ENCODE measurements around the gene TRPM2.

The TRPM2 gene

DNA sequence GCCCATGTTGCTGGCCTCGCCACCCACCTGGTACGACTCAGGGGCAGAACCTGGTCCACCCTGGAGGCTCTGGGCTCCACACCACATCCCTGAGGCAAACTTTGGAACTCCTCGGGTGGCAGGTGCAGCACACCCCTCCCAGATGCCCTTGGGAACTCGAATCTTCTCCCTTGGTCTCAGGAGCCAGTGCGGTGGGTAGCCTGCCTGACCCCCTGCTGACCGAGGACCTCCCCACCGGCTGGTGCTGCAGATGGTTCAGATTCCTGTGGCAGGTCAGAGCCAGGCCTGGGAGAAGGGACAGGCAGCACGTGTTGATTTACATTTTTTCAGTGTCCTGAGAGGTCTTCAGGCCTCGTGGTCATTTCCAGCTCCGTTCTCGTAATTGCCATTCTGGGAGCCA is 7.9 kb upstream of the TRPM2 start:
- no peak for DNase-seq (ENCODE audit: low read depth)
- TF ChIP-seq, protein P1, sequence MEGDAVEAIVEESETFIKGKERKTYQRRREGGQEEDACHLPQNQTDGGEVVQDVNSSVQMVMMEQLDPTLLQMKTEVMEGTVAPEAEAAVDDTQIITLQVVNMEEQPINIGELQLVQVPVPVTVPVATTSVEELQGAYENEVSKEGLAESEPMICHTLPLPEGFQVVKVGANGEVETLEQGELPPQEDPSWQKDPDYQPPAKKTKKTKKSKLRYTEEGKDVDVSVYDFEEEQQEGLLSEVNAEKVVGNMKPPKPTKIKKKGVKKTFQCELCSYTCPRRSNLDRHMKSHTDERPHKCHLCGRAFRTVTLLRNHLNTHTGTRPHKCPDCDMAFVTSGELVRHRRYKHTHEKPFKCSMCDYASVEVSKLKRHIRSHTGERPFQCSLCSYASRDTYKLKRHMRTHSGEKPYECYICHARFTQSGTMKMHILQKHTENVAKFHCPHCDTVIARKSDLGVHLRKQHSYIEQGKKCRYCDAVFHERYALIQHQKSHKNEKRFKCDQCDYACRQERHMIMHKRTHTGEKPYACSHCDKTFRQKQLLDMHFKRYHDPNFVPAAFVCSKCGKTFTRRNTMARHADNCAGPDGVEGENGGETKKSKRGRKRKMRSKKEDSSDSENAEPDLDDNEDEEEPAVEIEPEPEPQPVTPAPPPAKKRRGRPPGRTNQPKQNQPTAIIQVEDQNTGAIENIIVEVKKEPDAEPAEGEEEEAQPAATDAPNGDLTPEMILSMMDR (conservative IDR thresholded peaks at IDR 0.05; ENCODE audit: low read depth, low read length): no peak
- H3K4me3 ChIP-seq (ENCODE audit: low read depth, low read length): no peak overlapping the region

DNA sequence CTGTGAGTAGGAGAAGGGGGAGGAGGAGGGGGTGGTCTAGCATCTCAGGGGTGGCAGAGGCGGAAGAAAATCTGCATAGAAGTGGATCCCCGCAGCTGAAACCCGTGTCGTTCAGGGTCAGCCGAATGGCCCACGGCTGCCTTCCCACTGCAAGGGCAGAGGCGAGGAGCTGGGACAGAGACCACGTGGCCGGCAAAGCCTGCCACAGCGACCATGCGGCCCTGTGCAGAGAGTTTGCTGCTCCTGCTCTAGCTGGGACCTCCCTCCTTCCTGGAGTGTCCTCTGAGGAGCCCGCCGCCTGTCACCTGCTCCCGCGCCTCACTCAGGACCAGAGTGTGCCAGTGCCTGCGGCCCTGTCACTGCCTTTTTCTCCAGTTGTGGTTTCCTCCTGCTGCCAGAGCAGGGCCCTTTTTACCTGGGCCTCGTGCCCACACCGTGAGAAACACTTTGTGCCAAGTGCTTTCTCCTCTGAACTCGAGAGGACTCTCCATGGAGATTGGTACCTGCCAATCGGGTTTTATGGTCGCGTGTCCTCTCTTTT is 5.4 kb upstream of the TRPM2 start:
- no peak for DNase-seq (ENCODE audit: low read depth)
- TF ChIP-seq, protein P1 (conservative IDR thresholded peaks at IDR 0.05; ENCODE audit: low read depth, low read length): no peak
- H3K4me3 ChIP-seq (ENCODE audit: low read depth, low read length): no peak overlapping the region

DNA sequence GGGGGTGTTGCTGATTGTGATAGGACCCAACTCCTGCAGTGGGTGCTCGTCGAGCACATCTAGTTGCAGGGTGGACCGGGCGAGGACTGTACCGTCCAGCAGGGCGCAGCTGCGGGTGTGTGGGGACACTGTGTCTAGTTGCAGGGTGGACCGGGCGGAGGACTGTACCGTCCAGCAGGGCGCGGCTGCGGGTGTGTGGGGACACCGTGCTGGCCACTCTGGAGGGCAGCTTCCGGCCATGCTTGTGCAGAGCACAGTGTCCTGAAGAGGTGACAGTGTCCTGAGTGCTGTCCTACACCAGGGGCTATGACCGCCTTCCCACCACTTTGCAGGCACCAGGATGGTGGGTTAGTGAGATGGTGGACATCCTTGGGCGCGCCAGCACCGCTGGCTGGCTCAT is 4.6 kb upstream of the TRPM2 start:
- H3K4me3 ChIP-seq (ENCODE audit: low read depth, low read length): no peak overlapping the region
- TF ChIP-seq, protein P1 (conservative IDR thresholded peaks at IDR 0.05; ENCODE audit: low read depth, low read length): no peak
- DNase-seq (ENCODE audit: low read depth): no peak

DNA sequence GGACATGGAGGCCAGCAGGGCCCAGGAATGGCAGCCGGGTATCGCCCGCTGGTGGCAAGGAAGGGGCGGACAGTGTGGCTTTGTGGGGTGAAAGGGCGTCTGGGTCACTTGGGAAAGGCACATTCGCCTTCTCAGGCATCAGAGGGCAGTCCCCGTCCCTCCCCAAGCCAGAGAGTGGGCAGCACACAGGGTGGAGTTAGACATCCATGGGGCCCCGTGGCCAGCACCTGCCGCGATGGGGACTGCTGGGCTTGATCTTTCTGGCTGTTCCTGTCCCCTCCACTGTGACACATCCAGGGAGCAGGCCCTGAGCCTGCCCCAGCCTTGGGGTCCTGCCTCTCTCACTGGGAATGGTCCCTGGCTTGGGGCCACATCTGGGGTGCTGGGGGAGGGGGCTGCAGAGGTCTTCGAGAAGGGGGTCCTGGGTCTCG is 4.0 kb upstream of the TRPM2 start:
- DNase-seq (ENCODE audit: low read depth): no peak
- TF ChIP-seq, protein P1 (conservative IDR thresholded peaks at IDR 0.05; ENCODE audit: low read depth, low read length): no peak
- H3K4me3 ChIP-seq (ENCODE audit: low read depth, low read length): no peak overlapping the region

DNA sequence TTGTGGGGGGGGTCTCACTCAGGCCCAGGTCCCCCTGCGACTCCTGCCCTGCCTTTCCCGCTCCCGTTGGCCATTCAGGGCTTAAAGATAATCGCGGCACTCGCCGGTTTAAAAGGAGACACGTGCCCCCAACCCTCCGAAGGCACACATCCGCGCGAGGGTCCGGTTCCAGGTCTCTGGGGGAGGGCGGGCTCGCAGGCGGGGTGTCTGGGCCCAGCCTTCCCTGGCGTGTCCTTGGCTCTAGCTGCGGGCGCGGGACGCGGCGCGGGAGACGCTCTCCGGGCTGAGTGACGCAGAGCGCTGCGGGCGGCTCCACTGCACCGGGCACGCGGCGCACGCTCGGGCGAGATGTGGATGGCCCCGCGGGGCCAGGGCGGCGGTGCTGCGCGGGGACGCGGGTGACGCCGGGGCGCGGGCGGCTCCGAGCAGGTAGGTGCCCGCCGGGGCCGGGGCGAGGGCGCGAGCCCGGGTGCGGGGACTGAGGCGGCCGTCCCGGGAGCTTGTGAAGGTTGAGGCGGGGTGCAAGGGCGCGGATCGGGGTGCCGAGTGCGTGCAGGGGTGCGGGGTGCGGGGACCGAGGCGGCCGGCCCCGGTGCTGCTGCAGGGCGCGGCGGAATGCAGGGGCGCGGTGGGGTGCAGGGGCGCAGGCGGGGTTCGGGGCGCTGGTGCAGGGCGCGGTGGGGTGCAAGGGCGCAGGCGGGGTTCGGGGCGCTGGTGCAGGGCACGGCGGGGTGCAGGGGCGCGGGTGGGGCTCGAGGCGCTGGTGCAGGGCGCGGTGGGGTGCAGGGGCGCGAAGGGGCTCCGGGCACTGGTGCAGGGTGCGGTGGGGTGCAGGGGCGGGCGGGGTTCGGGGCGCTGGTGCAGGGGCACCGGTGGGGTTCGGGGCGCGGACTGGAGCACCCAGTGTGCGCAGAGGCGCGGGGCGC is 3.3 kb upstream of the TRPM2 start:
- DNase-seq (ENCODE audit: low read depth): no peak
- TF ChIP-seq, protein P1 (conservative IDR thresholded peaks at IDR 0.05; ENCODE audit: low read depth, low read length): no peak
- no peak overlapping the region for H3K4me3 ChIP-seq (ENCODE audit: low read depth, low read length)

DNA sequence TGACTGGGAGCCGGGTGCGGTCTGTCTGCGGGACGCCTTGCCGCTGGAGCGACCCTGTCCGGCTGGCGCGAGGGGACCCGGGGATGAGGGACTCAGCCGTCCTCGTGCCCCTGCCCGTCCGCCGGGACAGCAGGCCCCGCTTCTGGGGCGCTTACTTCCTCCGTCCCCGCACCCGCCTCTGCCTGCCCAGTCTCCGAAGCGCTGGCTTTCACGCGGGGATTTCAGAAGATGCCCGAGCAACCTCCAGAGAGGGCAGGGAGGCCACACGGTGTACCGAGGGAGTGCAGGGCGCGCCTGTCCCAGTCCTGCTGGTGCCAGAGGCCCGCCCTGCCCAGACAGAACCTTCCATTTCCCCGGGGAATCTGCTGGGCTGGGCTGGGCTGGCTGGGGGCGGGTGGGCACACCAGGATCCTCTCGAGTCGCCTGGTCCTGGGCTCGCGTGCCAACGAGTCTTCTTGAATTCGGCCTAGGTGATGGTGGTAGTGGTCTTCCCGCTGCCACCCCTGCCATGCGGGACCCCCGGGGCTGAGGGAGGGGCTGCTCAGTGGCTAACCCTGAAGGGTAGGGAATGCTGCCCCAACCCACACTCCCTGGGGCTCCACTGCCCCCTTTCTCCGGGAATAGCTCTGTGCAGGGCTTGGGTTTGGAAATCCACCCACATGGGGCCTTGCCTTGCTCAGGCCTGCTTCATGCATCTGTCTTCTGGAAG is 2.5 kb upstream of the TRPM2 start:
- no peak for DNase-seq (ENCODE audit: low read depth)
- H3K4me3 ChIP-seq (ENCODE audit: low read depth, low read length): no peak overlapping the region
- TF ChIP-seq, protein P1 (conservative IDR thresholded peaks at IDR 0.05; ENCODE audit: low read depth, low read length): no peak
